GM21526 (cell line): ENCODE data around the gene SOHLH2.

Experiments used
- ATAC-seq: cut with Tn5 transposase; IDR thresholded peaks from one replicate; pipeline ENCODE4 v1.9.1; 2021; ENCODE audit warnings: moderate library complexity; ENCODE audit not compliant: unreplicated experiment, low FRiP score

SOHLH2 gene

DNA sequence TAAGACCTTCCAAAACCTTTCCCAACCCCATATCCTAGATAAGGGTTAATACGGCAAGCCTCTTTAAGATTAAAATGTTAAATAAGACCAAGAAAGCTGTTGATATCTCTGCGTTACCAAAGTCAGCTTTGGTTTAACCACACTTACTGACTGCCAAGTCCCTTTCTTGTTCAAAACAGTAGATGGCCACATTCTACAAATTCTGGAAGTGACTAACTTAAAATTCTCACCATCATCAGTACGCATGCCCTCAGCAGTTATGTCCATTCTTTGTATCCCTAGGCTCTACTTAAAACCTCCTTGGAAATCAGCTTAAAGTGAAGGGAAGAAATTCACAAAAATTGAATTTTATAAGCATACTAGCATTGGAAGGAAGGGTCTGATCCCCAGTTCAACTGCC, 23.6 kb downstream of the SOHLH2 start:
- ATAC-seq: no peak

DNA sequence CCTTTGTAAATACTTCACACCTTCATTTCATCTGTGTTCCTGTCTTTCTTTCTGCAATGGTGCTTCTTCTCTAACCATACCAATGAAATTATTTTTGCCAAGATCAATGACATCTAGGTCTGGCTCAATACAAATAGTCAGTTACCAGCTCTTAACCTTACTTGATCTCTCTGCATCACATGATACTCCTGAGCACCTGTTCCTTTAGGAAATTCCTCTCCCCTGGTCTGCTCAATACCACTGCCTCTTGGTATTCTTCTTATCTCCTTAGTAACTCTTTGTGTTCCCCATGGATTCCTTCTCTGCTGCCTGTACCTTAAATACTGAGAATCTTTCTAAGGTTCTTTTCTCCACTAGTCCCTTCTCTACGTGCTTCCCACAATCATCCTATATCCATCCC, 25.9 kb downstream of the SOHLH2 start:
- ATAC-seq: no peak

DNA sequence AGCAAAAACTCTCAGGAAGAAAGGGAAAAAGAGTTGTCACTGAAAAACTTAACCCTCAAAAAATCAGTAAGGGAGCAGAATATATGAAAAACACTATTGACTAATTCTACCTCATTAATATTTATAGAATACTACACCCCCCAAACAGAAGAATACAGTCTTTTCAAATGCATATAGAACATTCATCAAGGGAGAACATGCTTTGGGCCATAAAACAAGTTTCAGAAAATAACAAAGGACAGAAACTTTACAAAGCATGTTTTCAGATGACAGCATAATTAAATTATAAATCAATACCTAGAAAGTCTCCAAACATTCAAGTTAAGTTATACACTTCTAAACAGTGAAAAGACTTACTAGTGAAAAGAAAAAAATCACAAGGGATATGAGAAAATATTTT, 30.5 kb downstream of the SOHLH2 start:
- ATAC-seq: no peak

DNA sequence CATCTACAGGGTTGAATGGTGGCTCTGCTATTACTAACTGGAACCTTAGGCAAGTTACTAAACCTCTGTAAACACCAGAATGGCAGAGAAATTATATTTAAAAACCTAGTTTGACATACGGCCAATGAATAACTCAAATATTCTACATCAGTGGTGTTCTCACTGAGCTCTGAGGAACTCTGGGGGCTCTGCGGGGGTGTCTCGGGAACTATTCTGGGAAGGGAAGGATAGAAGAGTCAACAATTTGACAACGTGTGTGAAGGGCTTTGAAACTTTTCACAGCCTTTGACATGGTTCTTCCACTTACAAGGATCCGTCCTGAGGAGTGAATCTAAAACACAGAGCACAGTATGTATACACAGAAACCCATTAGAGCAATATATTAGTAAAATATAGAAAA, 38.7 kb downstream of the SOHLH2 start:
- no peak for ATAC-seq

DNA sequence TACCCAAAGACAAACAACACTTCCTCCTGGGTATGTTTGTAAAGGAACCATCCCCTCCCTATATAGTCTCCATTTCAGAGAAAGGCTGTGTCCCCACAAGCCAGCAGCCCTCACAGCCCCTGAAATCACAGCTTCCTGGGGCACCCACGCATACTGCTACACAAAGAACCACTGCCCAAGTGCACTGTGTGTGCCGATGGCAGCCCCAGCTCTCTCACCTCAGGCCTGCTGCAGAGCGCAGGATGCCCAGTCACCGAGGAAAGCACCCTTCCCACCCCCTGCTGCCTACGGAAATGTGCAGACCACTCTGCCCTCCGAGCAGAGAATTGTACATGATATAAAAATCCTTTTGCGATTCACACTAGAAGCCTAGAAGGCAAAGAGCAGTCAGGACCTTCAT, 39.4 kb downstream of the SOHLH2 start:
- ATAC-seq: no peak

DNA sequence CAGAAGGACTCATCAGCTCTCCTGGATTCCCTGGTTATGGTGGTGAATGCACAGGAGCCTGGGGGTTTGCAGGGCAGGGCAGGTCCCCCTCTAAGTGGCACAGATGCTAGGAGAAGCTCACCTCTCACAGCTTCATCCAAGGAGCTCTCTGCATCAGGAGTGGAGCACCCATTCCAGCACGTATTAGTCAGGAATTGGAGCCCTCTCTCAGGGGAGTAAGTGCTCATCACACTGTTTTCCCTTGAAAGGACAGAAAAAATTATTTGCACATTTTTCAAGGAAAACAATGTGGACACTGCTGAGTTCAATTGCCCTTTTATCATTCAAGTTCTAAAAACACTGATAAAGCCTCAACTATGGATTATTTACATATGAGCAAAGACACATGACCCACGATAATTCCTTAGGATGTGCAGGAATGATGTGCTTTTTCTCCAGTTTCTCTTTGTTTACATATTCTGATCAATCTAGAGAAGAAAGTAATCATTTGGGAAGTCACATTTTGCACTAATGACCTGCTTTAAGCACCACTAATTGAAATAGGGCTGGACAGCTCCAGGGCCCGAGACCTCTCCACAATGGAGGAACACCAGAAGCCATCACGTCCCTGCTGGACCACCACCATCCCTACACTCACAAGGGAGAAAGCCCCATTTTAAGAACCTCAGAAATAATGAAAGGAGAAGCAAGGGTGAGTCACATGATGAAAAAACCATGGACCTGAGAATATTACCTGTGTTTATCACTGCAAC, 40.6 kb downstream of the SOHLH2 start:
- no peak for ATAC-seq

DNA sequence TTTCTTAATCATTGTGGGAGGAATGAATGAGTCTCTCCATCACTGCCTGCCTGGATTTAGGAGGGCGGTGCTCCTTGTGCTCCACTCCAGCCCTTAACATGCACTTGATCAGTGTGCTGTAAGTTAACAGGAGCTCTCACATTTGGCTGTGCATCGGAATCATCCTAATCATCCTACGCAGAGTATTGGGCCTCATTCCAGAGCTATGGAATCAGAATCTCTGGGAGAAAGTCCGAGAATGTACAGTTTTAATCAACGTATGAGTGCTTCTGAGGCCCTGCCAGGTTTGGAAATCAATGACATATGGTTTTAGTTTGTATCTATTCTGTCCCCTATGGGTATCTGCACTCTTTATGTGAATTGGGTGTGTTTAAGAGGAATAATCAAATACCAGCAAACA, 48.3 kb downstream of the SOHLH2 start:
- ATAC-seq: no peak

DNA sequence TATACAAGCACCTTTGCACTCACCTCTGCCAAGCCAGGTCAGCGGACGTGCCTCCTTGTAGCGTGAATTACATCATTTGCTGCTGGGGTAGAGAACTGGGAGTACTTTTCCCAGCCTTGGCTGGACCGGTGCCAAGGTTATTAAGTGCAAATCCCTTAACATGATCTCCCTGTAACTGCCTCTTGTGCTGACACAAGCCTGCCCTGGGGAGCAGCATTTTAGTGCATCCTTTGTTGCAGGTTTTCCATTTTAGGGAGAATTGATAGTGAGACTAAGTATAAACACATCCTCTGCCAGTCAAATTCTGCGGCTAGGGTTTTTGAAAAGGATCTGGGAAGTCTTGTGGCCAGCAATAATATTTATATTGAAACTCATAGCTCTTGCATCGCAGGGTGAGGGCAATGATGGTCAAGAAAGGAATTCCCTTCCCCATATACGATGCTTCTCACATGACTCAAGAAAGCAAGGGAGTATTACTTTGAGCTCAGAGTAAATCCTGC, 50.5 kb downstream of the SOHLH2 start:
- no peak for ATAC-seq

DNA sequence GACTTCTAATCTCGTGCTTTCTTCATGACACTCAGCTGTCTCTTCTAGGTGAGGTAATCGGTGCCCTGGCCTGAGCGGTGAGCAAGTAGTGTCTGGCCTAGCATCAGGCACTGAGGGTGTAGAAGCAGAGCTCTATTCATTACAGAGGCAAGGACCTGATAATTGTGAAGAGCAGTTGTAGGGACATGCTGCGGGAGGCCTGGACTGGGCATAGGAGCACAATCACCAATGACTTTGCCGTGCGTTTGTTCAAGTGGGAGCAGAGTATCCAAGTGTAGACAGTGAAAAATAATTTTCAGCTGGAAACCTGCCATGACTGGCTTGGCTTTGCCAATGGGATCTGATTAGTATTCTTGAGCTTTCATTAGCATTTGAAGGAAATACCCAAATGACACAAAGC, 51.1 kb downstream of the SOHLH2 start:
- no peak for ATAC-seq

DNA sequence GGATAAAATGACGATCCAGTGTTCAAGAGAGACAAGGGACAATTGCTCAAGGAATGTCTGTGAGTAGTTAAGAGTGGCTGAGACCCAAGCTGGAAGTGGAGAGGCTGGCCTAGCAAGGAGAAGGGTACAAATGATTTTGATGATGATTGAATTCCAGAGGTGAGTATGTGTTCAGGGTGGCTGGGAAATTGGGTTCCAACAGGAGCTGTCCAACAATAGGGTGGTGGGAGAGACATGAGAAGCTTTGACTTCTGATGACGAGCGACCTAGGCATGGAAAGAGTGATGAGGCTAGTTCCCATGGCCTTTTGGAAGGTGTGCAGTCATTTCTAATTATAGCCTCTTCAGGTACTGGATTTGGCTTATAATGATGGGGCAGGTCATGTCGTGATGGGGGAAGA, 54.1 kb downstream of the SOHLH2 start:
- no peak for ATAC-seq

DNA sequence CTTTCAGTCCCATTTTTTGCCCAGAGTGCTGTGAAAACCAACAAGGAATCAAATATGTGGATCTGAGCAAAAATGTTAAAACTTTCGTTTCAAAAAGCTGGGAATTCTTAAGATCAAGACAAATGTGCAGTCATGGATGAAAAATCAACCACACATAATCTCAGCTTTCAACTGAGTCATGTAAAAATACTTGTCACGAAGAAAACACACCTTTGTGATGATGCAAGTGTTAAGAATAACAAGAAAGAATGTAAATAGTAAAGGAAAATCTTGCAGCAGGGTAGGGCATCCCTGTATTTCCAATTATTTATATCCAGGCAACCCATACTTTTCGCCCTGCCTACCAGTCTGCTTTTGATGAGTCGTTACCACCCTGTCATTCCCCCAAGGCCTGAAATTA, 55.7 kb downstream of the SOHLH2 start:
- no peak for ATAC-seq

DNA sequence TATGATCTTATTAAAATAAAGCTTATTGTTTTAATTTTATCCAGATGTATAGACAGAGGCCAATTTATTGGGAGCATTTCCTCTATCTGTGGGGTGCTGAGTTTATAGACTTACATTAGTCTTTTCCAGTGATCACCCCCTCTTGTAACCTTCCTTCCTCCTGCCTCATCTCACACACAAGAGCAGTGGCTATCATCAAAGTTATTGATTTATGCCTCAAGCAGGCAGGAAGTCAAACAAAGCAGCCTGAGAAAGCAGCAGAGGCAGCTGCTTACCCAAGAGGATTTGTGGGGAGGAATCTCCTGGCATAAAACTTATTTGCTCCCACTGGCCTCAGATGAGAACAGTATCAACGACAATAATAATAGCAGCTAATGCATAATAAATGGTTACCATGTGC, 56.9 kb downstream of the SOHLH2 start:
- no peak for ATAC-seq

DNA sequence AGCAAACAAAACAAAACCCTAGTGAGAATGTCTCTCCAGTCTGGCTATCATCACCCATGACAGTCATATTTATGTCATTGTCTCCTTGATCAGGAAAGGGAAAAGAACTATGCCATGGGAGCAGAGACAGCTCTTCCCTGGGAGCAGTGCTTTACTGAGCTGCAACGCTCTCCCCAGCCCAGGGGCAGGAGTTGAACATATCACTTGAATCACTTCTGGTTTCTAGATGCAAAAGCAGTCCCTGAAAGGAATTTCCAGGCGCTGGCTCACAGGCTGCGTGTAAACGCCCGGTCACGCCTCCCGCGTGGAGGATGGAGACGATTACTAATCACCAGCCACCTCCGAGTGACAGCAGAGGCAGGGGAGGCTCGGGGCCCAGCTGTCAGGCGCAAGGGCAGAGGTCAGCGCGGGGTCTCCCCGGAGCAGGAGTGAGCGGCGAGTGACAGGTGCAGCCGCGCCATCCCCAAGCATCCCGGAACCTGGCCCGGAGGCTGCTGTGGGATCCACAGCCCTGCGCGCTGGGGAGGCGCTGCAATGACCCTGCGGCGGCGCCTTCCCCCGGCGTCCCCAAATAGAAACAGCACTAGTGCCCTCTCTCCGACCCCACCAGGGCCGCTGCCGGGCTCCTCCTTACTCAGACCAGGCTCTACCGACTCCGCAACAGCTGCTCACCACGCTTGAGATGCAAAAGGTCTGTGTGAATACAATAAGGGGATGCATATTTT, 59.6 kb downstream of the SOHLH2 start:
- no peak for ATAC-seq

DNA sequence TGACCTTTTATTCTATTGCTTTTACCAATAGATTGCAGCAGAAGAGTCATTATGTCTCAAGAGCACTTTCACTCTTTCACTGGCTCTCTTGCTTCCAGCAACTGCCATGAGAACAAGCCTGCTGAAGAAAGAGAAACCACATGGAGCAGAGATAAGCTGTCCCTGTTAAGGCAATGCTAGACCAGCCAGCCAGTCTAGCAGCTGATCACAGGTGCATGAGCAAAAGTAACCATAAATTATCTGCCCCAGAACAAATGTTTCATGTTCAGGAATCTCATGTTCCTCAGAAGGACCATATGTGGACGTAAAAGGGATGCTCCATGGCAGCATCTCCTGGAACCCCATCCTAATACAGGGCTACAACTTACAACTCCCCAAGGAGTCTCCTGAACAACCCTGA, 62.8 kb downstream of the SOHLH2 start:
- no peak for ATAC-seq

DNA sequence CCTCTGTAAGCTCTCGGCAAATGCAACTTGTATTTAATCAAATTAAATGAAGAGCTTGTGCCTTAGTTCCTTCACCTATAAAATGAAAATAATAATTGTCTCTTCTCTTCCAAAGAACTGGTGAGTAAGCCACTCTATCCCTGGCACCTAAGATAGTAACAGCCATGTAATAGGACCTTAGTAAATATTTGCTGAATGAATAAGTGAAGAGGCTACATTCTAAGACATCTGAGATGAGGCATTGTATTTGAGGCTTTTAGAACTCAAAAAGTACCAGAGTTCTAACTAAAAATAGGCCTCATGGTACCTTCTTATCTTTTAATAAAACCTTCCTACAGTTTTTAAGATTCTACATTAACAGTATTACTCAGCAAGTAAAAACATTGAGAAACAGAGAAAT, 65.9 kb downstream of the SOHLH2 start:
- ATAC-seq: no peak

DNA sequence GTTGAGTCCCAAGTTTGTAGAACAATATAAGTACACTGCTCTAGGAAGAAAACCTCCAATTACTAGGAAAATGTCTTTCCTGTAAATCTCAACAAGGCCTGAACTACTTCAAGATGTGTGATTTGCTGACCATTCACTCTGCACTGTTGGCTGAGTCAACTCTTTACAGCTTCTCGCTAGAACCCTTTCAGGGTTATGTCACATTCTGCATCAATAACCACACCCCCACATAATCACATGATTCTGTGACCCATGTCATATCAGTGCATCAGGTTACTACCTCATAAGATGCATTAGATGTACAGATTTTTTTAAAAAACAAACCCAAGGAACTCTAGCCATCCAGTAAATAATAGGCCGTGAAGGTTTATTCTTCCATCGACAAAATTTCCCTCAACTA, 67.0 kb downstream of the SOHLH2 start:
- ATAC-seq: no peak

DNA sequence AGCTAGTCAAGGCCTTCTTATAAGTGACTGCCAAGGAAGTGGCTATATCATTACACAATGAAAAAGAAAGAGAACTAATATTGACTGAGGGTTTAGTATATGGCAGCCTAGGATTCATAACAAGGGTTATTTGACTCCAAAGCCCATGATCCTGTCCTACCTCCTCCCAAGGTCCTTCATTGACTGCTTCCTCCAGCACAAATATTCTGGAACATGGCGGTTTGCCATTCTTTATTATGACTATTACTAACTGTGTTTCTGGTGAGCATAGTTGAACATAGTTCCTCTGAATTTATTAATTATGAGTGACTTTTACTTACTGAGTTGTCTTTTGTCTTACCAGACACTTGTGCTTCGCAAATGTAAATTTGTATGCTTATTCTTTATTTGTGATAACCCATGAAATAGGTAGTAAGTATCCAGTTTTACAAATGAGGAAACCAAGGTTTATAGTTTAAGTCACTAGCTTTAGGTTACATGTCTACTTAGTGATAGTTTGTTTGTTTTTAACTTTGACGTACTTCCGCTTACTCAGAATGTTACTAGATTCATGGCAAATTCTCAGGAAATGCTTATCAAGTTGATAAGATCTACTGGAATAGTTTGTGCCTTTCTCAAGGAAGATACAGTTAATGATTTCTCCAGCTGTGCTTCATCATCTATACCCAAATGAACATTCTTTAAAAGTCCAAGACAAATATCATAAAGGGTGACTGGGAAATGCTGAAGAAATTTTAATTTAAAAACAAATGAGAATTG, 67.7 kb downstream of the SOHLH2 start:
- ATAC-seq: no peak

DNA sequence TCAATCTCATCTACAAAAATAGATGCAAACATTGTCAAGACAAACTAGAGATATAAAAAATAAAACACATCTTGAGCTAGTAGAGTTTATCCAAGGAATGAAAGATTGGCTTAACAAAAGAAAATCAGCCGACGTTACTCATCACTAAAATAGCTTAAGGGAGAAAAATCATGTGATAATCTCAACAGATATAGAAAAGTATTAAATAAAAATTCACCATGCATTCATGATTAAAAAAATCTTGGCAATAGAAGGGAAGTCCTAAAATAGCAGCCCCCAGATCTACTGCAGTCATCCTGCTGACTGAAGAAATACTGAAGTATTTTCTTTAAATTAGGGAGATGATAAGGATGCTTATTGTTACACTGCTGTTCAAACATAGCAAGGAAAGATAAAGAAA, 70.6 kb downstream of the SOHLH2 start:
- ATAC-seq: no peak

DNA sequence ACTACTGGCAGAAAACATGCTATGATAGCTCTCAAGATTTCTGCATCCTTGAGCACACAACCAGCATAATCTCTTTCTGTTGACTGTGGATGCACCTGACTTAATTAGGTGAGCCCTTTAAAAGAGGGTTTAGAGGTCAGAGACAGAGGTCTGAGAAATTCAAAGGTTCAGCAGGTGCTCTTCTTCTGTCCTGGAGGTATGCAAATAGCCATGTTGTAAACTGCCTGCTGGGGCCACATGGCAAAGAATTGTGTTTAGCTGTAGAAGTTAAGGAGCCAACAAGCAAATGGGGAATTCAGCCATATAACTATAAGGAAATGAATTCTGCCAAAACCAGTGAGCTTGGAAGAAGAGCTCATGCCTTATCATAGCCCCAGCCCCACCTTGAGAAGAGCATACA, 71.6 kb downstream of the SOHLH2 start:
- ATAC-seq: no peak

DNA sequence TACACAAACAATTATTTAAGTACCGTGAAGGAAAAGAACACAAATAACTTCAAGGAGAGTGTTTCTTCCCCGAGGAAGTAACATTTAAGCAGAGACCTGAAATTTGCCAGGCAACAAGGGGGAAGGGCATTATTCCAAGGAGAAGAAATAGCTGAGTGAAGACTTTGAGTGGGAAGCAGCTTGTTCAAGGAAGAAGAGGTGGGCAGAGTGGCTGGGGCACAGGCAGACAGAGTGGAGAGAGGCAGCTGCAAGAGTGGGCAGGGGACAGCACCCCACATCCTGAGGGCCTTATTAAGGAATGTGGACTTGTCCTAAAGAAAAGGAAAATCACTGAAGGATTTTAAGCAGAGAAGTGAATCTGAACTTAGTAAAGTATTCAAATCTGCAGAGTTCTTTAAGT, 78.5 kb downstream of the SOHLH2 start:
- ATAC-seq: no peak

DNA sequence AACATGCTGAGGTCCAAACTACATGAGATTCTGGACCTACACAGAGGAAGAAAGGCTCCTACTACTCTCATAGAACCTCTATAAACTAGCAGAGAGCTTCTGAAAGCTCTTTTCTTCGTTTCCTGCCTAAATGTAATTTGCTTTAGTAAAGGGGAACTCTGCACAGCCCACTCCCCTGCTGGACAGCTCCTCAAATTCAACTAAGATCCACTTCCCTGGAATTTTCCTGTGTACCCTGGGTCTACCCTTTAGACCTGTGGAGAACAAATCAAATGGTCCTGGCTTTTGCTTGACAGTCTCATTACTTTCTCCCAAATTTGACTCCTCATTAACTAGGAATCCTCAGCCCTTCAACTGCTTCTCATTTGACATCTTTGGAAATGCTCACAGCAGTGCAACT, 79.7 kb downstream of the SOHLH2 start:
- ATAC-seq: no peak
